ENCODE measurements around the gene NPHS1.

NPHS1 gene

GRCh38 chr19:35780717-35781116 lies 71.6 kb downstream of the NPHS1 start:
- no peaks in the 10 kb centered on the region for H3K27me3 ChIP-seq (ENCODE audit: insufficient read depth, low read length, poor library complexity, severe bottlenecking)
- H2AFZ ChIP-seq (ENCODE audit: low read length) = no peak overlapping the region
- peaks cover 23% of the 10 kb centered on the region for H3K4me1 ChIP-seq (ENCODE audit: insufficient read depth, low read length, poor library complexity, severe bottlenecking)
- no peaks in the 10 kb centered on the region for H3F3A ChIP-seq (ENCODE audit: low read depth)
- no peak for TF ChIP-seq EZH2phosphoT487 (IDR thresholded peaks at IDR 0.05; ENCODE audit: borderline replicate concordance)
- TF ChIP-seq, protein P1, sequence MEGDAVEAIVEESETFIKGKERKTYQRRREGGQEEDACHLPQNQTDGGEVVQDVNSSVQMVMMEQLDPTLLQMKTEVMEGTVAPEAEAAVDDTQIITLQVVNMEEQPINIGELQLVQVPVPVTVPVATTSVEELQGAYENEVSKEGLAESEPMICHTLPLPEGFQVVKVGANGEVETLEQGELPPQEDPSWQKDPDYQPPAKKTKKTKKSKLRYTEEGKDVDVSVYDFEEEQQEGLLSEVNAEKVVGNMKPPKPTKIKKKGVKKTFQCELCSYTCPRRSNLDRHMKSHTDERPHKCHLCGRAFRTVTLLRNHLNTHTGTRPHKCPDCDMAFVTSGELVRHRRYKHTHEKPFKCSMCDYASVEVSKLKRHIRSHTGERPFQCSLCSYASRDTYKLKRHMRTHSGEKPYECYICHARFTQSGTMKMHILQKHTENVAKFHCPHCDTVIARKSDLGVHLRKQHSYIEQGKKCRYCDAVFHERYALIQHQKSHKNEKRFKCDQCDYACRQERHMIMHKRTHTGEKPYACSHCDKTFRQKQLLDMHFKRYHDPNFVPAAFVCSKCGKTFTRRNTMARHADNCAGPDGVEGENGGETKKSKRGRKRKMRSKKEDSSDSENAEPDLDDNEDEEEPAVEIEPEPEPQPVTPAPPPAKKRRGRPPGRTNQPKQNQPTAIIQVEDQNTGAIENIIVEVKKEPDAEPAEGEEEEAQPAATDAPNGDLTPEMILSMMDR (conservative IDR thresholded peaks at IDR 0.05; ENCODE audit: low read length) = no peak
- no peak overlapping the region for H3K4me2 ChIP-seq (ENCODE audit: low read depth, low read length, poor library complexity, severe bottlenecking)
- no peak overlapping the region for H3K4me3 ChIP-seq (ENCODE audit: low read length, poor library complexity, severe bottlenecking)
- H3K9ac ChIP-seq (ENCODE audit: low read depth, low read length, poor library complexity, severe bottlenecking) = no peak overlapping the region
- H3K79me2 ChIP-seq (ENCODE audit: insufficient read depth, low read length) = peaks cover 38% of the 10 kb centered on the region
- H4K20me1 ChIP-seq (ENCODE audit: insufficient read depth, low read length, poor library complexity, severe bottlenecking) = peaks cover 11% of the 10 kb centered on the region
- H3K9me3 ChIP-seq (ENCODE audit: insufficient read depth, low read depth, low read length) = no peaks in the 10 kb centered on the region
- no peaks in the 10 kb centered on the region for H3K9me2 ChIP-seq (replicated peaks; ENCODE audit: low read depth, low read length)
- peaks cover 22% of the 10 kb centered on the region; the same call in 1 of the 2 replicates for H3K36me3 ChIP-seq (ENCODE audit: insufficient read depth, low read length)

GRCh38 chr19:35780058-35780457 lies 72.2 kb downstream of the NPHS1 start:
- Histone ChIP-seq H3K4me3 (ENCODE audit: low read length, poor library complexity, severe bottlenecking) (no peak overlapping the region), H3K27me3 (ENCODE audit: insufficient read depth, low read length, poor library complexity, severe bottlenecking) (no peaks in the 10 kb centered on the region), H3K9me3 (ENCODE audit: insufficient read depth, low read depth, low read length) (no peaks in the 10 kb centered on the region), H3K9ac (ENCODE audit: low read depth, low read length, poor library complexity, severe bottlenecking) (no peak overlapping the region), H3K36me3 (ENCODE audit: insufficient read depth, low read length) (peaks cover 22% of the 10 kb centered on the region; the same call in 1 of the 2 replicates), H3K4me1 (ENCODE audit: insufficient read depth, low read length, poor library complexity, severe bottlenecking) (peaks cover 23% of the 10 kb centered on the region), H3F3A (ENCODE audit: low read depth) (no peaks in the 10 kb centered on the region), H3K9me2 (replicated peaks; ENCODE audit: low read depth, low read length) (no peaks in the 10 kb centered on the region), H4K20me1 (ENCODE audit: insufficient read depth, low read length, poor library complexity, severe bottlenecking) (peaks cover 11% of the 10 kb centered on the region), H3K4me2 (ENCODE audit: low read depth, low read length, poor library complexity, severe bottlenecking) (no peak overlapping the region), H2AFZ (ENCODE audit: low read length) (no peak overlapping the region), H3K79me2 (ENCODE audit: insufficient read depth, low read length) (peaks cover 39% of the 10 kb centered on the region)
- no peak for TF ChIP-seq EZH2phosphoT487 (IDR thresholded peaks at IDR 0.05; ENCODE audit: borderline replicate concordance)
- TF ChIP-seq, protein P1 (conservative IDR thresholded peaks at IDR 0.05; ENCODE audit: low read length) = no peak

DNA sequence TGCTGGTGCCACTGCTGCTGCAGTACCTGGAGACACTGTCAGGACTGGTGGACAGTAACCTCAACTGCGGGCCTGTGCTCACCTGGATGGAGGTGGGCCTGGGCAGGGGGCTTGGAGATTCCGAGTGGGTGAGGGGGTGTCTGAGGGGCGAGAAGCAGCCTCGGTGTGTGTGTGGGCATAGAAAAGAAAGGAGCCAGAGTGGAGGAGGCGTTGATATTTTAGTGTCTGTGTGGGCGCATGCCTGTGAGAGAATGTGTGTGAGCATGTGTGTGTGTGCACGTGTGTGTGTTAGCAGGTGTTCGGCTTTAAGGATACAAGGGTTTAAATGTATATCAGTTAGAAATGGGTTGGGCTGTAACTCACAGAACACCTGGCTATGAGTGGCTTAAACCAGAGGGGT lies 73.3 kb downstream of the NPHS1 start:
- Histone ChIP-seq H3K36me3 (ENCODE audit: insufficient read depth, low read length) (peaks cover 22% of the 10 kb centered on the region; the same call in 1 of the 2 replicates), H3K9me2 (replicated peaks; ENCODE audit: low read depth, low read length) (no peaks in the 10 kb centered on the region), H3K27me3 (ENCODE audit: insufficient read depth, low read length, poor library complexity, severe bottlenecking) (no peaks in the 10 kb centered on the region), H3K4me1 (ENCODE audit: insufficient read depth, low read length, poor library complexity, severe bottlenecking) (peaks cover 28% of the 10 kb centered on the region), H2AFZ (ENCODE audit: low read length) (no peak overlapping the region), H3K9ac (ENCODE audit: low read depth, low read length, poor library complexity, severe bottlenecking) (peak overlapping the region; percentile 4), H3K4me3 (ENCODE audit: low read length, poor library complexity, severe bottlenecking) (no peak overlapping the region), H3K79me2 (ENCODE audit: insufficient read depth, low read length) (peaks cover 39% of the 10 kb centered on the region), H3K4me2 (ENCODE audit: low read depth, low read length, poor library complexity, severe bottlenecking) (peak overlapping the region; percentile 95), H4K20me1 (ENCODE audit: insufficient read depth, low read length, poor library complexity, severe bottlenecking) (peaks cover 11% of the 10 kb centered on the region), H3K9me3 (ENCODE audit: insufficient read depth, low read depth, low read length) (no peaks in the 10 kb centered on the region), H3F3A (ENCODE audit: low read depth) (no peaks in the 10 kb centered on the region)
- no peak for TF ChIP-seq EZH2phosphoT487 (IDR thresholded peaks at IDR 0.05; ENCODE audit: borderline replicate concordance)
- TF ChIP-seq, protein P1 (conservative IDR thresholded peaks at IDR 0.05; ENCODE audit: low read length) = no peak

All from Loucy (cell line).